GM21367 (cell line): ENCODE measurements around the gene PCDHB12.

Experiments used
- ATAC-seq: cut with Tn5 transposase; IDR thresholded peaks from one replicate; pipeline ENCODE4 v1.9.1; 2021; ENCODE audit not compliant: unreplicated experiment

Gene PCDHB12

DNA sequence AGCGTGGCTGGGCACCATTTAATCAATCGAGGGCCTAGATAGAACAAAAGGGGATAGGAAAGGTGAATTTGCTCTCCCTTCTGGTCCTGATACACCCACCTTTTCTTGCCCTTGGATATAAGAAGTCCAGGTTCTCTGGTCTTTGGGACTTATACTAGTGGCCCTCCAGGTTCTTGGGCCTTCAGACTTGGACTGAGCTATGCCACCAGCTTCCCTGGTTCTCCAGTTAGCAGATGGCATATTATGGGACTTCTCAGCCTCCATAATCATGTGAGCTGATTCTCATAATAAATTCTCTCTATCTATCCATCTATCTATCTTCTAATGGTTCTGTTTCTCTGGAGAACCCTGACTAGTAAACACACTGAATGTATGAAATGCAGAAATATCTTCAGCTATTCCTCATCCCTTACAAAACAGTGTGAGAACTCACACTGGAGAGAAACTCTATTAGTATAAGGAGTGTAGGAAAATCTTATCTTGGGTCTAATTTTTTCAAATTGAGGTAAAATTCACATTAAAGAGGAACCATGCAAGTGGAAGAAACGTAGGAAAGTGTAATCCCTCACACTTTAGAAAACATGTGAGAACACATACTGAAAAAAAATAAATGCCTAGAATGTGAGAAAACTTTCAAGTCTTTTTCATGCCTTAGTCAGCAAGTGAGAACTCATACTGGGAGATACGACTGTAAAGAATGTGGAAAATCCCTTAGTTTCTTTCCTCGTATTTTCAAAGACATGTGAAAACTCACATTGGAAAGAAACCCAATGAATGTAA lies 52.1 kb downstream of the PCDHB12 start:
- no peak for ATAC-seq

DNA sequence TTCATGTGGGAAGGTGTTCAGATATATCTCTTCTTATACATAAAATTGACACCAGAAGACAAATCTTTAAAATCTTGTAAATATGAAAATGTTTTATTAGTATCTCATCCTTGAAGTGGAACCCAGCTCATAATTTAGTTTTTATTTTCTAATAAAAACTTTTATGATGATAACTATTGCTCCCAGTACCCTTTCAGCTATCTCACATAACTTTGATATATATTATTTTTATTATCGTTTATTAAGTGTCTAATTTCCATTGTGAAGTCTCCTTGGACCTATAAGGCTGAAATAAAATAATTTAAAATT lies 52.7 kb downstream of the PCDHB12 start:
- no peak for ATAC-seq
